HTR-8/SVneo (cell line): Measurements from ENCODE around the gene MAP2K7.

Source experiments
- DNase-seq: peaks from one replicate; pipeline ENCODE4 v3.0.0; 2011; ENCODE audit warnings: low spot score, mixed read lengths; ENCODE audit not compliant: insufficient read length
- FAIRE-seq: peaks from 2 replicates; lab custom pipeline; 2011; peaks lifted over from hg19 to GRCh38; lab: Jason Lieb, UNC

Gene MAP2K7

DNA sequence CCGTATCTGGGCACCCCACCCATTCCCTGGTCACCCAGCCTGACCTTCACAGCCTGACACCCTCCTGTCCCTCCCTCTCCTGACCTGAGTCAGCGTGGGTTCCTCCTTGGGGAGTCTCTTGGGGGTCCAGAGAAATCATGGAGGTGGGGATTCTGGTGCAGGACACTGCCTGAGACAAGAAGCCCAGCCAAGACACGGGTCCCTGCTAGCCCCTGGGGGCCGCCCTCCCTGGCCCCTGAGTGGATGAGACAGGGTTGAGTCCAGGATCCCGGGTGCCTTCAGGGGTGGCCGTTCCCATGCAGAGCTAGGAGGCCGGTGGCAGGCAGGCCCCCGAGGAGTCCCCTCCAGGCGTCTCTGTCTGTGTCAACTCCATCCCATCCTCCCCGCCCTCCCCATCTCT is 1.6 kb downstream of the MAP2K7 start:
- no peak for DNase-seq
- no peak for FAIRE-seq

DNA sequence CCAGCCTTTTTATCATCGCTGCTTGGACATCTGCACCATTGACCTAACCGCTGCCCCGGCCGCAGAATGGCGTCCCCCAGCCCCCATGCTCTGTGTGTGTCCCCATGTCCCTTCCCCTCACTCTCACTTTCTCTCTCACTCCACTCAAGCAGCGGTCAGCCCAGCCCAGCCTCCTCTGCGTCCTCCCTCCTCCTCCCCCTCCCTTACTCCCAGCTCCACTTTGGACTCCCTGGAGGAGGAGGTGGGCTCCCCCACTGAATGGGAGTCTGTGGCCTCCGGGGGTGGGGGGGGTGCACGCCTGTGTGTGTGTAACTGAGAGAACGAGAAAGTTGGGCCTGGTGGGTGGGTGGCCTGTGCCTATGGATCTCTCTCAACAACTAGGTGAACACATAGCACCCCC is 2.2 kb downstream of the MAP2K7 start:
- no peak for FAIRE-seq

DNA sequence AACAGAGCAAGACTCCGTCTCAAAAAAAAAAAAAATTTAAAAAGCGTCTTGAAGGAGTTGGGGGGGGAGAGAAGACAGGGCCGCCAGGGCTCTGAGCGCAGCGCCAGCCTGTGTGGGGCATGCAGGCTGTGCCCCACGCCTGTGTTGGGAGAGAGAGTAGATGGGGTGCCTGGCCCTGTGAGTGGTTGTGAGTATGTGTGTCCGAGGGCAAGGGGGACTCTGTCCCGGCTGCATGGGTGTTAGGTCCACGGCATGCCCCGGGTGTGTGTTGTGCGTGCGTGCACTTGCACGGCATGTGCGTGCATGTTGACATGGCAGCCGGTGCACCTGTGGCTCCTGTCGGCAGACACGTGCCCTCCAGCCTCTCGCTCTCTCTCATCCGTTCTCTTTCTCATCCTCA is 3.4 kb downstream of the MAP2K7 start:
- DNase-seq (no peak), FAIRE-seq (no peak)

More for the DNA sequence above, 2.2 kb downstream of the MAP2K7 start:
- DNase-seq, result no peak

DNA sequence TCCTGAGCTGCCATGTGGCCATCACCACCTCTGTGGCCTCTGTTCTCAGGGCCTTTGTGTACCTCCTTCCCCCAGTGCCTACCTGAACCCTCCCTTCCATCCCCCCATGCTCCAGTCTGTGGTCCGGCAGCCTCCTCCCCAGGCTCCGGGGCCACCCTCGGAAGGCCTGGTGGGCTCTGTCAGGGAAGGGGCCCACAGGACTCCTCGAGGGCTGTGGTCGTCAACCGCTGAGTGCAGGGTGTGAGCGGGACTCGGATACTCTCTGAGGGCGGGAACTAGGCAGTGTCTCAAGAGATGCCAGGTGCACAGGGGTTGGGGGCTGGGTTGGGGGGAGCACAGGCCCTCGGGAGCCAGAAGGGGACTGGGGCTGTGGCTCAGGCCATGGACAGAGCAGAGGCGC is 3.9 kb downstream of the MAP2K7 start:
- no peak for FAIRE-seq
- no peak for DNase-seq

DNA sequence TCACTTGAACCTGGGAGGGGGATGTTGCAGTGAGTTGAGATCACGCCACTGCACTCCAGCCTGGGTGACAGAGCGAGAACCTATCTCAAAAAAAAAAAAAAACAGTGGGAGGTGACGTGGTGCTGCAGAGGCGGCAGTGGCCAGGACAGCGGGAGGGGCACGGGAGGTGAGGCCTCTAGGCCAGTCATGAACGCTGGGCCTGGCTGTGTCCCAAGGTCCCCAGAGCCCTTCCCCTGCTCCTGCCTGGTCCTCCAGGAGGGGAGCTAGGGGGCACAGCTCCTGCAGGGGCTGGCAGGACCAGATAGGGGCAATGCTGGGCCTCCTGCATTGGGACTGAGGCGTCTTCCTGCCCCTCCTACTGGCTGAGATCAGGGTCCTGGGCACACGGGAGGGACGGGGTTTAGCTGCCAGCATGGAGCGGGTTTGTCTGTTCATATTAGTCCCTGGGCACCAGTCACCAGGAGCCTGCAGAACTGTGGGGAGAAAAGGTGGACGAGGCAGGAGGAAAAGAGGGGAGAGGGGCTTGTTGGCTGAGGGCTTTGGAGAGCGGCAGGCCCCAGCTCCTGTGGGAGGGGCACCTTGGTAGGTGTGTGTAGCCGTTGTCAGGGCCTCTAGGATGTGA is 4.5 kb downstream of the MAP2K7 start:
- no peak for DNase-seq

DNA sequence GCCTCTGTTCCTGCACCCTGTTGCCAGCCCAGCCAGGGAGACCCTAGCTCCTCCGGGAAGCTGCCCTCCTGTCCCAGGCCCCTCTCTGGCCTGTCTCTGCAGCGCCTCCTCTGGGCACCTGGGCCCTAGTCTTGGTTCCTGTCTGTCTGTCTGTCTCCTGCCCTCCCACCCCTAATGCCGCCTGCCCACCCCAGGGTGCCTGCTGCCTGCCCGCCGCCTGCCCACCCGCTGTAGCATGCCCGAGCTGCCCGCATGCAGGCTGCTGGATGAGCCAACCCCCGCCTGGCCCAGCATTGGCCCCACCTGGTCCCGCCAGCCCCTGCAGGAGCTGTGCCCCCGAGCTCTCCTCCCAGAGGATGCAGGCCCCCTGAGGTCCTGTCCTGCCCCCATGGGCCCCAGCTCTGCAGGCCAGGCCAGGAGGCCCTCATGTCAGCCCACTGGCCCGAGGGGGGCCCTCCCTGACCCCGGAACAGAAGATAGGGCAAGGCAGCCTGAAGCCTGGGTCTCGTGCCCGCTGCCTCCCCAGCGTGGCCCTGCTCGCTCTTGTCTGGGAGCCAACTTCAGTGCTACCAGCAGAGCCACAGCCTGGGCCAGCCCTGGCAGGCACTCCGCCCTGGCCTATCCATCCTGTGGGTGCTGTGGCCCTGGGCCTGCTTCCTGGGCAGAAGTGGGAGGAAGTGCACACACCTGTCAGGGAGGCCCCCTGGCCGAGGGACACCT is 5.2 kb downstream of the MAP2K7 start:
- FAIRE-seq (no peak), DNase-seq (no peak)

More for the DNA sequence above, 4.5 kb downstream of the MAP2K7 start:
- FAIRE-seq, result no peak

DNA sequence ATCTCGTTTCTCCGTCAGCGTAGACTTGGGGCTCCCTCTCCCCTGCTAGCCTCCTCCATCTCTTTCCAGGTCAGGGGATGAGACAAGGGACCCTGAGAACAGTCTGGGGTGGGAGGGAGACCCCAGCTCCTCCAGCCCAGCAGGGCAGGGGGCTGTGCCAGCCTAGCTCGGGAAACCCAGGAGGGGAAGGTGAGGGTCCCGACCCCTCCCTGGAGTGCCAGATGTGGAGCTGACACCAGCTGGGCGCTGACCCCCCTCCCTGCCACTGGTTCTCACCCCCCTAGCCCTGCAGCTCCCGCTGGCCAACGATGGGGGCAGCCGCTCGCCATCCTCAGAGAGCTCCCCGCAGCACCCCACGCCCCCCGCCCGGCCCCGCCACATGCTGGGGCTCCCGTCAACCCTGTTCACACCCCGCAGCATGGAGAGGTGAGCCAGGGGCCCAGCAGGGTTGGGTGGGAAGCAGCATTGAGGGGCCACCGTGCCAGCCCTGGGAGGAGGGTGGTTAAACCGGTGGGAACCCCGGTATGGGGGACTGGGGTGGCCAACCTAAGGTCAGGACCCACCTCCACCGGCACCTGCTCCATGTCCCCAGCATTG is 5.9 kb downstream of the MAP2K7 start:
- DNase-seq (no peak), FAIRE-seq (no peak)

DNA sequence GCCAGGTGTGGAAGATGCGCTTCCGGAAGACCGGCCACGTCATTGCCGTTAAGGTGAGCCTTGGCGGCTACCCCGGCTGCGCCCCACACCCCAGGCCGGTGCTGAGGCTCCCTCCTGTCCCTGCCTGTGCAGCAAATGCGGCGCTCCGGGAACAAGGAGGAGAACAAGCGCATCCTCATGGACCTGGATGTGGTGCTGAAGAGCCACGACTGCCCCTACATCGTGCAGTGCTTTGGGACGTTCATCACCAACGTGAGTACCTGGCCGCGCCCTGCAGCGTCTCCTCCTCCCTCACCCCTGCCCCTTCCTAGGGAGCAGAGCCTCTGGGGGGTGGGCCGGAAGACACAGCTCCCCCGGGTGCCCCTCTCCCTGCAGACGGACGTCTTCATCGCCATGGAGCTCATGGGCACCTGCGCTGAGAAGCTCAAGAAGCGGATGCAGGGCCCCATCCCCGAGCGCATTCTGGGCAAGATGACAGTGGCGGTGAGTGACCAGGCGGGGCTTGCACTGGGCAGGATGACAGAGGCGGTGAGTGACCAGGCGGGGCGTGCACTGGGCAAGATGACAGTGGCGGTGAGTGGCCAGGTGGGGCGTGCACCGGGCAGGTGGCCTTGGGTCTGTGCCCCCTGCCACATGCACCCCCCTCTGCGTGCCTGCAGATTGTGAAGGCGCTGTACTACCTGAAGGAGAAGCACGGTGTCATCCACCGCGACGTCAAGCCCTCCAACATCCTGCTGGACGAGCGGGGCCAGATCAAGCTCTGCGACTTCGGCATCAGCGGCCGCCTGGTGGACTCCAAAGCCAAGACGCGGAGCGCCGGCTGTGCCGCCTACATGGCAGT is 6.9 kb downstream of the MAP2K7 start:
- no peak for DNase-seq
- FAIRE-seq, result no peak

DNA sequence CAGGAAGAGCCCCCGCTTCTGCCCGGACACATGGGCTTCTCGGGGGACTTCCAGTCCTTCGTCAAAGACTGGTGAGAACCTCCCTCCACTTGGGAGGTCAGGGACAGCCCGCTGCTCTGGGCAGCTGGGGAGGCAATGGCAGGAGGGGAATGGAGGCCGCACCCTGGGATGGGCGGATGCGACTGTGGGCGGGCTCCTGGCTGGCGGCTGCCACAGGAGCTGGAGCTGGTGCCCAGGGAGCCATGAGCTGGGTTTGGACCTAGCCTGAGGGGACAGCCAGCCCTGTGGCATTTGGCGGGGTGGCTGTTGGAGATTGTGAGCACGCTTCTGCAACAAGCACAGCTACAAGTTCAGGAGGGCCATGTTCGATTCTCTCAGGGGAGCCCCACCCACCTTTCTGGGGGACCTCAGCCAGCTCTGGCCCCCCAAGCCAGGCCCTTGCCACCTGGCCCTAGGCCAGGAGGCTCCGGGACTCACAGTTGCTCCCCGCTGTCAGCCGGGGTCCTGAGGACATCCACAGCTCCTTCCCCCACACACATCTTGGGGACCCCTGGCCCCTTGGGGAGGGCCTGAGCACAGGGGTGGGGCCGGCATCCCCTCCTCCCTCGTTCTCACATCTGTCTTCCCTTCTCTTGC is 7.9 kb downstream of the MAP2K7 start:
- FAIRE-seq, result no peak
- DNase-seq, result no peak

DNA sequence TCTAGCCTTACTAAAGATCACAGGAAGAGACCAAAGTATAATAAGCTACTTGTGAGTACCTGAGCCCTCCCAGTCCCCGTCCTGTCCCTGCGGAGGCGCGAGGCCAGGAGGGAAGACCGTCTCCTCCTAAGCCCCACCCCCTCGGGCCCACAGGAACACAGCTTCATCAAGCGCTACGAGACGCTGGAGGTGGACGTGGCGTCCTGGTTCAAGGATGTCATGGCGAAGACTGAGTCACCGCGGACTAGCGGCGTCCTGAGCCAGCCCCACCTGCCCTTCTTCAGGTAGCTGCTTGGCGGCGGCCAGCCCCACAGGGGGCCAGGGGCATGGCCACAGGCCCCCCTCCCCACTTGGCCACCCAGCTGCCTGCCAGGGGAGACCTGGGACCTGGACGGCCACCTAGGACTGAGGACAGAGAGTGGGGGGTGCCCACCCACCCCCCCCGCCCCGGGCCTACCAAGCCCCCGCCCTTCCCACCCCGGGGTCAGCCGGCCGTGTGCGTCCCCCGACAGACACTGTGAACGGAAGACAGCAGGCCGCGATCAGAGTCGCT is 8.5 kb downstream of the MAP2K7 start:
- DNase-seq (no peak), FAIRE-seq (no peak)

DNA sequence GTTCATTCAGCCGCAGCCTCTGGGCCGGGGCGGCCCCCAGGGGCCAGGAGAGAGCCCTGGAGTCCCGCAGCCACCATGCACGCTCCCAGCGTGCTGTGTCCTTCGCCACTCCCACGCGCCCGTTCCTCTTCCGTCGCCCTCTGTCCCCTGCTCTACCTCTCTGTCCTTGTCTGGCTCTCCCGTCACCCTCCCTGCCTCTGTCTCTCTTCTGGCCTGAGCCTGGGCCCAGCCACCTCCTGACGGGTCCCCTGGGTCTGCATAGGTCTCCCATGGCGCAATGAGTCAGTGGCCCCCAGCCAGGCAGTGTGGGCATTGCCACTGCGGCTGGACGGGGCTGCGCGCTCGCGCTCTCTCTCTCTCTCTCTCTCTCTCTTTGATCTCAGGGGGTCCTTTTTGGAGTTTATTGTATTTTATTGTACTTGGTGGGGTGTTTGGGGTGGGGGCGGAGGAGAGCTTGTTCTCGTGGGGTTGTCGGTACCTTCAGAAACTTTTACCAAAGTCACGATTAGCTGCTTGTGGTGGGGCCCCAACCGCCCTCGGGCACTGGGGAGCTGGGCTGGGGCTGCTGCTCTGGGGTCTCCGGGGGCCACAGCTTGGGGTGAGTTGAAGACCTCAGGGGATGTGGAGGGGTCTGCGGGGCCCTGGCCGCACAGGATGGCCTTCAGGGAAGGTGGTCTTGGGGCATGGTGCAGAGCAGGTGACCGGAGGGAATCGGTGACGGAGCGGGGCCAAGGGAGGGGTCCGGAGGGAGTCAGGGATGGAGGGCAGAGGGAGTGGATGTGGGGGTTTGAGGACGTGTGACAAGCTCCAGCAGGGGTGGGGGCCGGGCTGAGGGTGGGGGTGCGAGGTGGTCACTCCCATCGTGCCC is 9.3 kb downstream of the MAP2K7 start:
- FAIRE-seq (no peak), DNase-seq (no peak)

DNA sequence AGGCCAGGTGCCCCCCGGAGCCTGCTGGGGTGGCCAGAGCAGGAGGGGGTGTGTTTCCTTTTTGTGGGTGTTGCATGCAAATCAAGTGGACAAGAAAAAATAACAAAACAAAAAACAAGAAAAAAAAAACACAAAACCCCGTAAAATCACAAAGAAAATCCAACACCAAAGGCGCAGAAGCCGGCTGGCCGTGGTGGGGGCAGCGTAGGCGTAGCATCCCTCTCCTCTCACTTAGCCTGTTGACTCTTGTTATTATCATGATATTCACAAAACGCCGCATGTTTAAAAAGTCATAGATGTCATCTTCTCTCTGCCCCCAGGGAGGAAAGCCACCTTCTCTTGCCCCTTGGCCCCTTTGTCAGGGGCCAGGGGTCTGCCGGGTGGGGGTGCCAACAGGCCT is 10.0 kb downstream of the MAP2K7 start:
- no peak for FAIRE-seq
- no peak for DNase-seq

DNA sequence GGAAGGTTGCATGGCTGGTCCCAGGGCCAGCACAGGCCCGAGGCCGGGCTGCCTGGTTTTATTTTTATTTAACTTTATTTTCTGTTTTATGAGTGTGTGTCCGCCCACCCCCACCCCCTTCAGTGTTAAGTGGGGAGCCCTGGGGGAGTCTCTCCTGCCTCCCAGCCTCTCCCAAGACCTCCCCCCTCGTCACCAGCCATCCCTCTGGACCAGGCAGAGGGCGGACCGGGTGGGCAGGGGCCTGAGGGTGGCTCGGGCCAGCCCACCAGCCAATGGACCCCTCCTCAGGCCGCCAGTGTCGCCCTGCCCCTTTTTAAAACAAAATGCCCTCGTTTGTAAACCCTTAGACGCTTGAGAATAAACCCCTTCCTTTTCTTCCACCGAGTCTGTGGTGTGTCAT is 10.4 kb downstream of the MAP2K7 start:
- FAIRE-seq (no peak), DNase-seq (no peak)

DNA sequence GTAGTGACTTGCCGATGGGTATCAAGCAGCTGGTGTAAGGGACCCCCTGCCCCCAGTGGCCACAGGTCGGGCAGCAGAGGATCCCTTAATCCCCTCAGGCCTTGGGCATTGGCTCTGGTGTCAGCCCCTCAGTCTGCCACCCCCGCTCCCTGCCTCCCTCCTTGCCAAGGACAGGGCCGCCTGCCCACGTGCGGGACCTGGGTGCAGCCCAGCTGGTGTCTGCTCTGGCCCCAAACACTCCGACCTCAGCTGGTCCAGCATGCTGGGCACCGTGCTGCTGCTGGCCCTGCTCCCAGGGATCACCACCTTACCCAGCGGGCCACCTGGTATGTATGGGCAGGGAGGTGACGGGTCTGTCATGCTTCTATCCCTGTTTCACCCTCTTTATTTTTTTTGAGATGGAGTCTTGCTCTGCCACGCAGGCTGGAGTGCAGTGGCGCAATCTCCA is 10.9 kb downstream of the MAP2K7 start, which contains the start of gene TGFBR3L:
Gene TGFBR3L (plus strand): TSS at position 233 of the 448 bp plus-strand sequence.
- DNase-seq, result no peak
- no peak for FAIRE-seq

DNA sequence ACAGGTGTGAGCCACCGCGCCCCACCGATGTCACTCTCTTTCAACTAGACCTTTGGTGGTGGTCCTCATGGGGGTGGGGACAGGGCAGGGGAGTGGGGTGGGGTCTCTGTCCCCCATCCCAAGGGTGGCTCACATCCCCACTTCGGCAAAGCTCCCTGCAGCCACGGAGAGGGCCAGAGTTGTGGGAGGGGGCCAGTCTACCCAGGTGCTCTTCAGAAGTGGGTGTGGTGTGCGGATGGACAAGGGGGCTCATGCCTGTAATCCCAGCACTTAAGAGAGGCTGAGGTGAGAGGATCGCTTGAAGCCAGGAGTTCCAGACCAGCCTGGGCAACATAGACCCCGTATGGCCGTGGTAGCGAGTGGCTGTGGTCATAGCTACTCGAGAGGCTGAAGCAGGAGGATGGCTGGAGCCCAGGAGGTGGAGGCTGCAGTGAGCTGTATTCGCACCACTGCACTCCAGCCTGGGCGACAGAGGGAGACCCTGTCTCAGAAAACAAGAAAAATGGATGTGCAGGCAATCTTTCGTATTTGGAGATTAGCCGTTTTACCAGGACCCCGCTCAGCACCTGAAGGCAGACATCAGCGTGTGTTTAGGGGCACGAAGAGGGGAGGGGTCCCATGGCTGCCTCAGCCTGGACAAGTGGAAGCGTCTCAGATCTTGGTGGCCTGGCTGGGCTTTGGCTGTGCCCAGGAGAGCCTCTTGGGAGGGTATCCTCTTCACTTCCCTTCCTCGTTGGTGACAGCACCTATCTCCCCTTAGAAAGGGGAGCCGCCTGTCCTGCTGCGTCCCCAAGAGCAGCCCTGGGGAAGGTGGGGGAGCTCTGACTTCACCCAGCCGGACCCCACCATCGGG is 11.8 kb downstream of the MAP2K7 start:
- FAIRE-seq (no peak), DNase-seq (no peak)

DNA sequence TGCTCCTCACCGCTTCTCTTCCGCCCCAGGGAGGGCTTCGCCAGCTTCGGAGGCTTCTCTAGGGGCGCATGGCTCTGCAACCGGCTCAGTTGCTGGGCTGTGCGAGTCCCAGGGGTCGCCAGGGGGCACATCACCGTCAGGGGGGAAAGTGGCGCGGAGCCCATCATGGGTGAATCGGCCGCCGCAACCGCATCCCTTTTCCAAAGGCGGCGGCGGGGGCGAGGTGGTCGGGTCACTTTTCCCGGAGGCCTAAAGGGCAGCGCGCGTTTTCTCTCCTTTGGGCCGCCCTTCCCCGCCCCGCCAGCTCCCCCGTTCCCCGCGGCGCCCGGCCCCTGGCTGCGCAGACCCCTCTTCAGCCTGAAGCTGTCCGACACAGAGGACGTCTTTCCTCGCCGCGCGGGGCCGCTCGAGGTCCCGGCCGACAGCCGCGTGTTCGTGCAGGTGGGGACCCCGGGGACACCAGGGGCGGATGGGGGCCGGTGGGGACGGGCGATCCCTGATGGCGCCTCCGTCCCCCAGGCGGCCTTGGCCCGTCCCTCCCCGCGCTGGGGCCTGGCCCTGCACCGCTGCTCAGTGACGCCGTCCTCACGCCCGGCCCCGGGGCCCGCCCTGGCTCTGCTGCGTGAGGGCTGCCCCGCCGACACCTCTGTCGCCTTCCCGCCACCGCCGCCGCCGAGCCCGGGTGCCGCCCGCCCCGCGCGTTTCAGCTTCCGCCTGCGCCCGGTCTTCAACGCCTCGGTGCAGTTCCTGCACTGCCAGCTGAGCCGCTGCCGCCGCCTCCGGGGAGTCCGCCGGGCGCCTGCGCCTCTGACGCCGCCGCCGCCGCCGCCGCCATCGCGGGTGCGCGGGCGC is 12.7 kb downstream of the MAP2K7 start:
- DNase-seq (no peak), FAIRE-seq (no peak)

DNA sequence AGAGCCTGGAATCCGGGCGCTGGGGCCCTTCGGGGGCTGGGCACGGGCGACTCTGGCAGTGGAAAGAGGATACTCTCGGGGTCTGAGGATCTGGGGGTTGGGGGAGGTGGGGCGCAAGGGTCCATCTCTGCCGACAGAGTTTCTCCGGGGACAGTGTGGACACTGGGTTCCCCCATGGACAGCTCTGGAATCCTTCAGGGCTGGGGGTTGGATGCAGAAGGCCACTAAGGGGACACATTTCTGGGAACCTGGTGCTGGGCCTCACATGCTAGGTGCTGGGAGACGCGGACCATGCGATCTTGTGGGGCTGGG is 13.2 kb downstream of the MAP2K7 start:
- no peak for FAIRE-seq

More for the DNA sequence above, 13.2 kb downstream of the MAP2K7 start:
- DNase-seq, result no peak
